Measurements from ENCODE around the gene CBX7.

The CBX7 gene

GRCh38 chr22:39091126-39092081, 61.1 kb downstream of the CBX7 start:
- no peak for DNase-seq (ENCODE audit: low spot score)

GRCh38 chr22:39090426-39091064, 61.9 kb downstream of the CBX7 start:
- peak; percentile 94 for DNase-seq (ENCODE audit: low spot score)

GRCh38 chr22:39089928-39090327, 62.6 kb downstream of the CBX7 start:
- no peak for DNase-seq (ENCODE audit: low spot score)

- no peak for DNase-seq (ENCODE audit: low spot score)
Observed at GRCh38 chr22:39088685-39089032, 63.8 kb downstream of the CBX7 start.

GRCh38 chr22:39087881-39088684, 64.4 kb downstream of the CBX7 start:
- DNase-seq (ENCODE audit: low spot score), result peak; percentile 30

- DNase-seq (ENCODE audit: low spot score), result no peak
Observed at GRCh38 chr22:39087098-39087497, 65.4 kb downstream of the CBX7 start.

- DNase-seq (ENCODE audit: low spot score), result no peak
Observed at GRCh38 chr22:39084666-39085065, 67.8 kb downstream of the CBX7 start.

- no peak for DNase-seq (ENCODE audit: low spot score)
Observed at GRCh38 chr22:39083212-39084165, 69.0 kb downstream of the CBX7 start.

GRCh38 chr22:39081598-39081997, 70.9 kb downstream of the CBX7 start:
- DNase-seq (ENCODE audit: low spot score), result no peak

GRCh38 chr22:39081016-39081415, 71.5 kb downstream of the CBX7 start:
- no peak for DNase-seq (ENCODE audit: low spot score)
